Heart left ventricle (tissue), 13 donors: ENCODE results near the gene TTC19.

ENCODE experiments used
- CTCF ChIP-seq, 12 donors: fragments of 200-600 bp; sonication (generic) in 4 of 12; IDR thresholded peaks; one replicate each; pipeline versions ENCODE4 v1.5.0 to v1.8.0; 2018 to 2022; ENCODE audit warnings: antibody characterized with exemption in 12 of 12, mild to moderate bottlenecking in 5 of 12
- POLR2A ChIP-seq, 2 donors: fragments of 450-650 bp; IDR thresholded peaks; one replicate each; pipeline ENCODE4 v1.6.1; 2017; ENCODE audit warnings: antibody characterized with exemption in 2 of 2, mild to moderate bottlenecking in 2 of 2, moderate library complexity in 2 of 2
- donor health status: ischemic (EF 13 %, LVEDD 7.1; RV severe dilation, severe dysfunction).
- donor health status: DM: no; HTN: yes; CAD: no.
- donor health status: DM: no; HTN: no; CAD: no.
- donor health status: ischemic (EF 25% LVEDD 6.9; RV normal size, moderate dysfunction).
- donor health status: ischemic (EF 25% LVEDD 5.7; RV mildly dilated, moderate dysfunction).
- donor health status: ischemic (EF 35%, LVEDD 5.7; RV mildly dilated, moderate dysfunction).
- donor health status: nonischemic (EF 11% LVEDD 7.7; RV severe dilation, severe dysfunction).
- donor health status: DM: yes; HTN: yes; CAD: no.
- donor health status: PGD.
- donor health status: ischemic (EF 29% LVEDD 5.4; RV normal size, mild dysfunction).
- donor health status: nonischemic (EF 23%, LVEDD 6.1; RV moderate dilation, normal function).

GRCh38 chr17:16066125-16066524, 66.5 kb downstream of the TTC19 start:
- TF ChIP-seq CTCF (IDR thresholded peaks at IDR 0.05) (no peak), POLR2A (IDR thresholded peaks at IDR 0.05) (no peak)
